B cell (primary cell): Measurements from ENCODE around the gene PTPRE.

Experiments used
- CTCF ChIP-seq: fragments of 200-600 bp; IDR thresholded peaks from one replicate; pipeline ENCODE4 v1.8.0; 2022; ENCODE audit warnings: antibody characterized with exemption, mild to moderate bottlenecking
- EZH2 ChIP-seq: IDR thresholded peaks from 2 replicates; pipeline ENCODE4 v1.6.1; 2012; ENCODE audit warnings: borderline replicate concordance, low read depth, mild to moderate bottlenecking, moderate library complexity, low read length; ENCODE audit not compliant: insufficient read depth, poor library complexity, severe bottlenecking

GRCh38 chr10:128061306-128062300 lies 154.7 kb downstream of the PTPRE start:
- TF ChIP-seq CTCF = no peak
- TF ChIP-seq EZH2 = no peak
